Right atrium auricular region (tissue), 2 donors: Measurements from ENCODE around the gene THAP3. TPM values are rescaled to one million over a fixed set of nuclear protein-coding genes. Genes with fewer than 3 reads are reported as not detected.
A peak's percentile ranks its signal among the peaks of the same experiment; 100 is the strongest.
"Not testable (repeated sequence)": the region's sequence is repeated elsewhere in the genome, so short reads cannot be mapped to it uniquely, and the experiment has no call there.

ENCODE experiments used
- DNase-seq: peaks from one replicate; pipeline ENCODE4 v3.0.0-alpha.2; 2019; ENCODE audit warnings: low spot score
- H3K27ac ChIP-seq, 2 donors: fragments of 200-600 bp; sonication (generic); 1 replicate in 1 of 2; 2 replicates in 1 of 2; pipeline ENCODE4 v1.5.1; 2016 to 2019
- H3K27me3 ChIP-seq, 2 donors: fragments of 200-600 bp; sonication (generic); one replicate each; pipeline versions ENCODE4 v1.5.1 to v1.6.0; 2017 to 2019
- H3K36me3 ChIP-seq: fragments of 200-600 bp; sonication (generic); one replicate; pipeline ENCODE4 v1.5.1; 2016
- H3K4me1 ChIP-seq, 2 donors: fragments of 200-600 bp; sonication (generic); one replicate each; pipeline versions ENCODE4 v1.5.1 to v1.6.0; 2017 to 2019
- H3K4me3 ChIP-seq, 2 donors: fragments of 200-600 bp; sonication (generic); 1 replicate in 1 of 2; 2 replicates in 1 of 2; pipeline ENCODE4 v1.5.1; 2017 to 2019; ENCODE audit warnings: mild to moderate bottlenecking in 1 of 2, moderate library complexity in 1 of 2
- H3K9me3 ChIP-seq, 2 donors: fragments of 200-600 bp; sonication (generic); one replicate each; pipeline ENCODE4 v1.5.1; 2019
- CTCF ChIP-seq, 2 donors: fragments of 200-600 bp; sonication (generic); IDR thresholded peaks; one replicate each; pipeline ENCODE4 v1.5.1; 2019; ENCODE audit warnings: antibody characterized with exemption in 2 of 2
- total RNA-seq, 2 donors: library from RNA; depleted of rRNA; stranded (reverse); fragments of >200 nt; gene quantifications; one replicate each; pipeline ENCODE4 v1.1.0, GENCODE V29; 2016

The THAP3 gene
- total RNA-seq, 2 donors from 2014 or later = 14.6 to 21.4 TPM

- Histone ChIP-seq H3K9me3 (no peaks in the 10 kb centered on the region), H3K4me1 (peaks cover 0 to 4% of the 10 kb centered on the region in 2 donors), H3K27ac (no peak overlapping the region), H3K4me3 (no peak overlapping the region), H3K27me3 (no peaks in the 10 kb centered on the region), H3K36me3 (no peaks in the 10 kb centered on the region)
- no peak for TF ChIP-seq CTCF (IDR thresholded peaks at IDR 0.05)
- DNase-seq = no peak
Observed at GRCh38 chr1:6660415-6661049, 35.9 kb downstream of the THAP3 start.

- H3K4me1 ChIP-seq, DNase-seq, H3K27me3 ChIP-seq, H3K4me3 ChIP-seq, H3K36me3 ChIP-seq, H3K9me3 ChIP-seq, H3K27ac ChIP-seq: not testable (repeated sequence)
Observed at GRCh38 chr1:6662468-6662867, 37.8 kb downstream of the THAP3 start.

- no peak for TF ChIP-seq CTCF (IDR thresholded peaks at IDR 0.05)
- Histone ChIP-seq H3K36me3 (peaks cover 11% of the 10 kb centered on the region), H3K27me3 (no peaks in the 10 kb centered on the region), H3K4me3 (no peak overlapping the region), H3K27ac (peak overlapping the region; percentile 66 to 74), H3K9me3 (no peaks in the 10 kb centered on the region), H3K4me1 (peaks cover 0 to 16% of the 10 kb centered on the region in 2 donors)
- DNase-seq = no peak
Observed at GRCh38 chr1:6666696-6667095, 42.0 kb downstream of the THAP3 start.

DNA sequence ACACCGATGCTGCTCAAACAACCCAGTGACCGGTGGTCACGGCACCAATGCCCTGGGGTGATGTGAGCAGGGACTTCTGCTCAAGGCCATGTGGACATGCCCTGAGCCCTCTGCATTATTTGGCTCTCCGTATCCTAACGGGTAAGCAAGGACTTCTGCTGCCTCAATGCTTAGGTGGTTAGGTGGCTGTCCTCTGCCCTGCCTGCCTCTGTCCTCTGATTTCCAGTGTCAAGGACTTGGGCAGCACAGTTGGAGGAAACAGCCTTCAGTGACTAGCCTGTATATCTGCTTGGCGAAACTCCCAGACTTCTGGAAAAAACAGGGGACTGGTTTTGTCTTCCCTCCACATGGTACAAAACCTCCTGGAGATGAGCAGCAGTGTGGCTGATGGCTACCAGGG, 42.5 kb downstream of the THAP3 start:
- Histone ChIP-seq H3K36me3 (peaks cover 11% of the 10 kb centered on the region), H3K4me1 (peaks cover 0 to 16% of the 10 kb centered on the region in 2 donors), H3K4me3 (no peak overlapping the region), H3K9me3 (no peaks in the 10 kb centered on the region), H3K27me3 (no peaks in the 10 kb centered on the region), H3K27ac (peak overlapping the region; percentile 66 to 74)
- DNase-seq = no peak
- no peak for TF ChIP-seq CTCF (IDR thresholded peaks at IDR 0.05)

DNA sequence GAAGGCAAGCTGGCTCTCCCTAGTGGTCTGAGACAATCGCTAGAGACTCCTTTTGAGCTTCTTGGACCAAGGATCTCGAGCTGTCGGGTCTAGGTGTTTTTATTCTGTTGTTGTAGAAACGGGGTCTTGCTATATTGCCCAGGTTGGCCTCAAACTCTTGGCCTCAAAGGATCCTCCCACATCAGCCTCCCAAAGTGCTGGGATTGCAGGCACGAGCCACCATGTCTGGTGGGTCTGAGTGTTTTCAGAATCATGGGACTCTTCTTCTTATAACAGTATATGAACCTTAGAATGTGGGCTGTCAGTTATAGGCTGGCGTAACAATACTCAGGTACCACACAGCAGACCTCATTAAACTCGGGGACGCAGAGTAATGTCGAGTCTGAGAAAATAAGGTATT, 43.8 kb downstream of the THAP3 start:
- H3K27ac ChIP-seq = no peak overlapping the region
- H3K36me3 ChIP-seq = peaks cover 11% of the 10 kb centered on the region
- no peaks in the 10 kb centered on the region for H3K9me3 ChIP-seq
- no peak for DNase-seq
- H3K4me3 ChIP-seq = no peak overlapping the region
- H3K4me1 ChIP-seq = peaks cover 0 to 16% of the 10 kb centered on the region in 2 donors
- TF ChIP-seq CTCF (IDR thresholded peaks at IDR 0.05) = no peak
- H3K27me3 ChIP-seq = no peaks in the 10 kb centered on the region

DNA sequence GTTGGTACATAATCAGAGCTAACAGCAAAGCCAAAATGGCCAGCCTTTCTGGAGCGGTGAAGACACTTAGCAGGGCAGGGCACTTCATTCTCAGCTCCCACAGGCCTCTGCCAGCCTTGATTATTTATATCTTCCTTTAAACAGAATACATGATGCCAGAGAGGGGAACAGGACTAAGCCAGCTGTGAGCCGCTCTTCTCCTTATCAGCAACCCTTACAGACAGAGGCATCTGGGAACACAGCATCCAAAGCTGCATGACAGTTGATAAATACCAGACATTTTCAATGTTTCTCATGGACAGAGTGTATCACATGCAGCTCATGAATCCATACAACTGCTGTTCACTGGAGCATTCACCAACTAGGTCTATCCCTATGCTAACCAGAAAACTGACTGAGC, 47.9 kb downstream of the THAP3 start:
- H3K36me3 ChIP-seq = peaks cover 14% of the 10 kb centered on the region
- no peak for TF ChIP-seq CTCF (IDR thresholded peaks at IDR 0.05)
- DNase-seq = no peak

More for the DNA sequence above, 47.9 kb downstream of the THAP3 start:
- peaks cover 0 to 8% of the 10 kb centered on the region in 2 donors for H3K4me1 ChIP-seq
- peak overlapping the region; percentile 45 to 83 for H3K27ac ChIP-seq
- no peaks in the 10 kb centered on the region for H3K9me3 ChIP-seq
- no peak overlapping the region for H3K4me3 ChIP-seq
- no peaks in the 10 kb centered on the region for H3K27me3 ChIP-seq
